GM12878 (cell line): ENCODE data around the gene TTL. TPM values are rescaled to one million over a fixed set of nuclear protein-coding genes. Genes with fewer than 3 reads are reported as not detected.

Experiments
- ATAC-seq: fragments of 200-7000 bp; cut with Tn5 transposase; 3 replicates; pipeline ENCODE4 v1.9.1; 2020; ENCODE audit warnings: mild to moderate bottlenecking, moderate library complexity
- BruUV-seq: library from RNA; stranded (reverse); fragments of 400-500 nt; replicated peaks from 2 replicates; lab custom pipeline; 2021; lab: Mats Ljungman, UMichigan
- CTCF ChIA-PET: fragments of 300-600 bp; sonication (Branson Sonifier 250); formaldehyde crosslinking; extraction: SDS; loops from one replicate; lab custom pipeline; 2021; ENCODE audit warnings: inconsistent platforms; lab: Yijun Ruan, JAX
- POLR2A ChIA-PET: fragments of 350-600 bp; formaldehyde crosslinking; extraction: SDS; loops from one replicate; lab custom pipeline; 2021; ENCODE audit warnings: inconsistent platforms; lab: Charles Lee
- RAD21 ChIA-PET: fragments of 300-600 bp; sonication (Branson Sonifier 250); formaldehyde crosslinking; loops from one replicate; lab custom pipeline; 2023; ENCODE audit warnings: antibody characterized with exemption; ENCODE audit not compliant: unreplicated experiment; lab: Charles Lee
- SMC1A ChIA-PET: fragments of 300-600 bp; sonication (Branson Sonifier 250); formaldehyde crosslinking; loops from one replicate; lab custom pipeline; 2023; ENCODE audit not compliant: unreplicated experiment, uncharacterized antibody; lab: Charles Lee
- DNase-seq: peaks from one replicate; pipeline ENCODE4 v3.0.0-alpha.2; 2011; ENCODE audit warnings: low read depth, low spot score
- FAIRE-seq: peaks from 3 replicates; lab custom pipeline; 2011; peaks lifted over from hg19 to GRCh38; lab: Jason Lieb, UNC
- H2AFZ ChIP-seq: 2 replicates; pipeline ENCODE4 v1.6.0; 2011; ENCODE audit warnings: low read depth, low read length, control low read depth; ENCODE audit not compliant: control insufficient read depth
- H3K27ac ChIP-seq: 2 replicates; pipeline ENCODE4 v1.5.1; 2011; ENCODE audit warnings: control low read depth; ENCODE audit not compliant: control insufficient read depth, insufficient read depth
- H3K27me3 ChIP-seq, 2 experiments: replicated peaks in 1 of 2; 2 replicates each; pipeline versions ENCODE4 v1.6.0 to v1.6.1; 2011; ENCODE audit warnings: low read length in 1 of 2; ENCODE audit not compliant: control insufficient read depth in 2 of 2, insufficient read depth in 2 of 2
- H3K36me3 ChIP-seq, 2 experiments: 2 replicates each; pipeline ENCODE4 v1.5.1; 2011; ENCODE audit warnings: low read length in 1 of 2; ENCODE audit not compliant: control insufficient read depth in 2 of 2, insufficient read depth in 2 of 2
- H3K4me1 ChIP-seq: 2 replicates; pipeline ENCODE4 v1.6.1; 2011; ENCODE audit warnings: mild to moderate bottlenecking, low read length, moderate library complexity, mixed read lengths; ENCODE audit not compliant: control insufficient read depth, insufficient read depth
- H3K4me2 ChIP-seq: 2 replicates; pipeline ENCODE4 v1.6.0; 2011; ENCODE audit warnings: control low read depth; ENCODE audit not compliant: control insufficient read depth, insufficient read depth
- H3K4me3 ChIP-seq: fragments of 200-600 bp; sonication (generic); 2 replicates; pipeline ENCODE4 v1.5.1; 2016
- H3K79me2 ChIP-seq: 2 replicates; pipeline ENCODE4 v1.6.0; 2011; ENCODE audit warnings: low read length; ENCODE audit not compliant: control insufficient read depth, insufficient read depth
- H3K9ac ChIP-seq: 2 replicates; pipeline ENCODE4 v1.8.0; 2011; ENCODE audit warnings: low read length, control low read depth, mixed read lengths; ENCODE audit not compliant: control insufficient read depth, insufficient read depth
- H3K9me3 ChIP-seq: replicated peaks from 3 replicates; pipeline ENCODE4 v1.5.1; 2011; ENCODE audit warnings: mild to moderate bottlenecking, low read length; ENCODE audit not compliant: control insufficient read depth, insufficient read depth
- H4K20me1 ChIP-seq: 2 replicates; pipeline ENCODE4 v1.6.0; 2011; ENCODE audit not compliant: control insufficient read depth, insufficient read depth
- BHLHE40 ChIP-seq, 2 experiments: fragments of 450-650 bp in 1 of 2; IDR thresholded peaks; 2 replicates each; pipeline ENCODE4 v1.6.1; 2011 to 2017; ENCODE audit warnings: low read depth in 2 of 2, borderline replicate concordance in 1 of 2, improper control_type of control experiment in 1 of 2, low read length in 1 of 2, mild to moderate bottlenecking in 1 of 2
- CHD1 ChIP-seq: IDR thresholded peaks from 2 replicates; pipeline ENCODE4 v1.6.1; 2012; ENCODE audit warnings: low read depth, low read length, improper control_type of control experiment
- CHD4 ChIP-seq: fragments of 200-600 bp; sonication (generic); IDR thresholded peaks from 2 replicates; pipeline ENCODE4 v1.6.1; 2016; ENCODE audit warnings: mild to moderate bottlenecking
- MEF2B ChIP-seq: fragments of 450-650 bp; IDR thresholded peaks from 2 replicates; pipeline ENCODE4 v1.6.1; 2018; ENCODE audit warnings: mild to moderate bottlenecking, moderate library complexity; ENCODE audit not compliant: partially characterized antibody, poor library complexity, severe bottlenecking
- RELA ChIP-seq: fragments of 450-650 bp; IDR thresholded peaks from 2 replicates; pipeline ENCODE4 v1.8.0; 2014; ENCODE audit warnings: borderline replicate concordance; ENCODE audit not compliant: partially characterized antibody
- SRF ChIP-seq, 2 experiments: IDR thresholded peaks; 2 replicates each; pipeline ENCODE4 v1.6.1; 2011; ENCODE audit warnings: low read depth in 2 of 2, low read length in 2 of 2, mild to moderate bottlenecking in 1 of 2, moderate library complexity in 1 of 2
- SUZ12 ChIP-seq: fragments of 200-600 bp; sonication (generic); IDR thresholded peaks from one replicate; pipeline ENCODE4 v1.6.1; 2018; ENCODE audit warnings: antibody characterized with exemption, mild to moderate bottlenecking; ENCODE audit not compliant: unreplicated experiment
- TAF1 ChIP-seq: IDR thresholded peaks from 2 replicates; pipeline ENCODE4 v1.6.1; 2011; ENCODE audit warnings: mild to moderate bottlenecking, low read depth, low read length, borderline replicate concordance
- TBL1XR1 ChIP-seq: IDR thresholded peaks from 2 replicates; pipeline ENCODE4 v1.6.1; 2012; ENCODE audit warnings: low read depth, low read length, improper control_type of control experiment
- WGBS: methylation state at CpG from one replicate; pipeline ENCODE4 v1.1.6; 2016; ENCODE audit warnings: low lambda C conversion rate; ENCODE audit not compliant: insufficient replicate concordance, insufficient coverage; ENCODE audit errors: missing lambda C conversion rate; 5-methylcytosine and 5-hydroxymethylcytosine counted together
- in situ Hi-C: fragments of 300-500 bp; cut with MboI; formaldehyde crosslinking; loops from 9 replicates; pipeline ENCODE4 v1.14.3; 2018; ENCODE audit warnings: mixed read lengths
- intact Hi-C: fragments of 100-400 bp; cut with micrococcal nuclease; formaldehyde crosslinking; loops from one replicate; pipeline ENCODE4 v1.14.2; 2022; ENCODE audit not compliant: unreplicated experiment
- polyA plus RNA-seq, 11 experiments: library from polyadenylated mRNA; depleted of rRNA in 4 of 11; unstranded in 6 of 11; stranded (reverse) in 5 of 11; fragments of >200 nt; fragmentation: Nextera tagmentation in 4 of 11; fragmentation: Illumina TruSeq in 1 of 11; extraction: Ambion mirVana in 4 of 11; extraction: Trizol in 1 of 11; gene quantifications; 1 replicate in 1 of 11; 2 replicates in 10 of 11; pipeline versions ENCODE4 v1.2.1 to v1.2.3, GENCODE V29; 2011 to 2016; ENCODE audit warnings: inconsistent platforms in 2 of 11, missing spikeins in 2 of 11, low read depth in 1 of 11
- total RNA-seq, 4 experiments: library from RNA; depleted of rRNA in 3 of 4; stranded (reverse); fragments of >200 nt in 3 of 4; fragmentation: Illumina TruSeq in 1 of 4; extraction: Trizol in 1 of 4; gene quantifications; 2 replicates each; pipeline versions ENCODE4 v1.2.1 to v1.2.3, GENCODE V29; 2013 to 2021
- TF ChIP-seq, protein P1 (sequence below): IDR thresholded peaks from 2 replicates; pipeline ENCODE4 v1.6.1; 2012; ENCODE audit warnings: improper control_type of control experiment, low read depth, low read length; ENCODE audit not compliant: insufficient replicate concordance
- TF ChIP-seq, protein P2 (sequence below): IDR thresholded peaks from 2 replicates; pipeline ENCODE4 v1.6.1; 2011; ENCODE audit warnings: borderline replicate concordance, low read depth, mild to moderate bottlenecking, moderate library complexity, low read length; ENCODE audit not compliant: insufficient read depth, poor library complexity, severe bottlenecking
- TF ChIP-seq, protein P3 (sequence below): IDR thresholded peaks from 2 replicates; pipeline ENCODE4 v1.6.1; 2011; ENCODE audit warnings: low read depth, mild to moderate bottlenecking, low read length, moderate library complexity, borderline replicate concordance; ENCODE audit errors: extremely low read depth

The TTL gene
- total and polyA plus RNA-seq, 10 of the 15 experiments (the other 5 are each of a cell fraction or from before 2014, with no cell fraction given): 3.9 to 27.1 (median 16.1) TPM

DNA sequence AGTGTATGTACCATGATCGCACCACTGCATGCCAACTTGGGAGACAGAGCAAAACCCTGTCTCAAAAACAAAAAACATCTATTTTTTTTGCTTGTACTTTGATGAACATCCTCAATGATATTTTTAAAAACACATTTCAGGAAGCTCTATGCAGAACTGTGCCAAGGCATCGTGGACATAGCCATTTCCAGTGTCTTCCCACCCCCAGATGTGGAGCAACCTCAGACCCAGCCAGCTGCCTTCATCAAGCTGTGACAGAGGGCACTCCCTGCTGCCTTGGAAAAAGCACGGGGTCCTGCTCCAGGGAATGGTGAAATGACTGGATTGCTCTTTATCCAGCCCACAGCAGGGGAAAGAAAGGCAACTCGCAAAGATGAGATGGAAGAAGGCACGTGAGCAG, 46.6 kb downstream of the TTL start:
- H3K4me1 ChIP-seq: no peaks in the 10 kb centered on the region
- H3K4me3 ChIP-seq: no peak overlapping the region
- in situ Hi-C loops: no loop called here
- DNase-seq: no peak
- no peak overlapping the region for H2AFZ ChIP-seq
- TF ChIP-seq, protein P1, sequence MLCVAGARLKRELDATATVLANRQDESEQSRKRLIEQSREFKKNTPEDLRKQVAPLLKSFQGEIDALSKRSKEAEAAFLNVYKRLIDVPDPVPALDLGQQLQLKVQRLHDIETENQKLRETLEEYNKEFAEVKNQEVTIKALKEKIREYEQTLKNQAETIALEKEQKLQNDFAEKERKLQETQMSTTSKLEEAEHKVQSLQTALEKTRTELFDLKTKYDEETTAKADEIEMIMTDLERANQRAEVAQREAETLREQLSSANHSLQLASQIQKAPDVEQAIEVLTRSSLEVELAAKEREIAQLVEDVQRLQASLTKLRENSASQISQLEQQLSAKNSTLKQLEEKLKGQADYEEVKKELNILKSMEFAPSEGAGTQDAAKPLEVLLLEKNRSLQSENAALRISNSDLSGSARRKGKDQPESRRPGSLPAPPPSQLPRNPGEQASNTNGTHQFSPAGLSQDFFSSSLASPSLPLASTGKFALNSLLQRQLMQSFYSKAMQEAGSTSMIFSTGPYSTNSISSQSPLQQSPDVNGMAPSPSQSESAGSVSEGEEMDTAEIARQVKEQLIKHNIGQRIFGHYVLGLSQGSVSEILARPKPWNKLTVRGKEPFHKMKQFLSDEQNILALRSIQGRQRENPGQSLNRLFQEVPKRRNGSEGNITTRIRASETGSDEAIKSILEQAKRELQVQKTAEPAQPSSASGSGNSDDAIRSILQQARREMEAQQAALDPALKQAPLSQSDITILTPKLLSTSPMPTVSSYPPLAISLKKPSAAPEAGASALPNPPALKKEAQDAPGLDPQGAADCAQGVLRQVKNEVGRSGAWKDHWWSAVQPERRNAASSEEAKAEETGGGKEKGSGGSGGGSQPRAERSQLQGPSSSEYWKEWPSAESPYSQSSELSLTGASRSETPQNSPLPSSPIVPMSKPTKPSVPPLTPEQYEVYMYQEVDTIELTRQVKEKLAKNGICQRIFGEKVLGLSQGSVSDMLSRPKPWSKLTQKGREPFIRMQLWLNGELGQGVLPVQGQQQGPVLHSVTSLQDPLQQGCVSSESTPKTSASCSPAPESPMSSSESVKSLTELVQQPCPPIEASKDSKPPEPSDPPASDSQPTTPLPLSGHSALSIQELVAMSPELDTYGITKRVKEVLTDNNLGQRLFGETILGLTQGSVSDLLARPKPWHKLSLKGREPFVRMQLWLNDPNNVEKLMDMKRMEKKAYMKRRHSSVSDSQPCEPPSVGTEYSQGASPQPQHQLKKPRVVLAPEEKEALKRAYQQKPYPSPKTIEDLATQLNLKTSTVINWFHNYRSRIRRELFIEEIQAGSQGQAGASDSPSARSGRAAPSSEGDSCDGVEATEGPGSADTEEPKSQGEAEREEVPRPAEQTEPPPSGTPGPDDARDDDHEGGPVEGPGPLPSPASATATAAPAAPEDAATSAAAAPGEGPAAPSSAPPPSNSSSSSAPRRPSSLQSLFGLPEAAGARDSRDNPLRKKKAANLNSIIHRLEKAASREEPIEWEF: no peak
- no peak for TF ChIP-seq RELA
- TF ChIP-seq TBL1XR1: no peak
- TF ChIP-seq CHD4: no peak
- TF ChIP-seq BHLHE40 (IDR thresholded peaks at IDR 0.05; ENCODE audit: borderline replicate concordance in 1 of 2, low read depth in 2 of 2, low read length in 1 of 2): no peak
- TF ChIP-seq MEF2B: no peak
- no peak for TF ChIP-seq SRF (IDR thresholded peaks at IDR 0.05; ENCODE audit: low read depth in 2 of 2, low read length in 2 of 2)
- TF ChIP-seq SUZ12: no peak
- TF ChIP-seq, protein P2, sequence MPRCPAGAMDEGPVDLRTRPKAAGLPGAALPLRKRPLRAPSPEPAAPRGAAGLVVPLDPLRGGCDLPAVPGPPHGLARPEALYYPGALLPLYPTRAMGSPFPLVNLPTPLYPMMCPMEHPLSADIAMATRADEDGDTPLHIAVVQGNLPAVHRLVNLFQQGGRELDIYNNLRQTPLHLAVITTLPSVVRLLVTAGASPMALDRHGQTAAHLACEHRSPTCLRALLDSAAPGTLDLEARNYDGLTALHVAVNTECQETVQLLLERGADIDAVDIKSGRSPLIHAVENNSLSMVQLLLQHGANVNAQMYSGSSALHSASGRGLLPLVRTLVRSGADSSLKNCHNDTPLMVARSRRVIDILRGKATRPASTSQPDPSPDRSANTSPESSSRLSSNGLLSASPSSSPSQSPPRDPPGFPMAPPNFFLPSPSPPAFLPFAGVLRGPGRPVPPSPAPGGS: no peak
- TF ChIP-seq, protein P3, sequence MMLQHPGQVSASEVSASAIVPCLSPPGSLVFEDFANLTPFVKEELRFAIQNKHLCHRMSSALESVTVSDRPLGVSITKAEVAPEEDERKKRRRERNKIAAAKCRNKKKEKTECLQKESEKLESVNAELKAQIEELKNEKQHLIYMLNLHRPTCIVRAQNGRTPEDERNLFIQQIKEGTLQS: no peak
- TF ChIP-seq TAF1: no peak
- no peak for TF ChIP-seq CHD1
- ChIA-PET POLR2A (no interaction called here), CTCF (interaction anchor here (0.6 to 1.8 kb wide), 2 partner anchors 14 to 40 kb away, joined by 3 to 4 read pairs; no protein-coding TSS in a partner anchor), SMC1A (interaction anchor here (0.7 kb wide), 1 partner anchor 12 kb away, joined by 4 read pairs; no protein-coding TSS in a partner anchor), RAD21 (no interaction called here)
- no peak overlapping the region for H3K9ac ChIP-seq
- no peak overlapping the region for H3K4me2 ChIP-seq
- WGBS: 100% methylated on average over 5 of the region's 5 CpGs
- H3K27ac ChIP-seq: no peak overlapping the region
- H4K20me1 ChIP-seq: no peaks in the 10 kb centered on the region
- no peak for ATAC-seq
- no peaks in the 10 kb centered on the region for H3K9me3 ChIP-seq
- BruUV-seq: no TSS peak
- no peaks in the 10 kb centered on the region for H3K27me3 ChIP-seq
- intact Hi-C loops: no loop called here
- FAIRE-seq: no peak
- H3K79me2 ChIP-seq: no peaks in the 10 kb centered on the region
- H3K36me3 ChIP-seq: peaks cover 4 to 5% of the 10 kb centered on the region in 2 experiments
